Cardiac muscle cell (in vitro differentiated cells and primary cell): ENCODE results near the gene IRF4. TPM values are rescaled to one million over a fixed set of nuclear protein-coding genes. Genes with fewer than 3 reads are reported as not detected.

Experiments used
- DNase-seq, 2 donors: peaks; one replicate each; pipeline versions ENCODE4 v3.0.0 to v3.0.0-alpha.2; 2010 to 2017; ENCODE audit warnings: low read depth in 1 of 2, low spot score in 1 of 2
- H3K27ac ChIP-seq: fragments of 200-600 bp; sonication (generic); 2 replicates; pipeline ENCODE4 v1.5.1; 2016
- H3K27me3 ChIP-seq: fragments of 200-600 bp; sonication (generic); 2 replicates; pipeline ENCODE4 v1.6.0; 2016; ENCODE audit warnings: control low read depth
- H3K36me3 ChIP-seq: fragments of 200-600 bp; sonication (generic); 2 replicates; pipeline ENCODE4 v1.5.1; 2016; ENCODE audit warnings: control low read depth
- H3K4me1 ChIP-seq: fragments of 200-600 bp; sonication (generic); 2 replicates; pipeline ENCODE4 v1.8.1; 2017; ENCODE audit warnings: low read depth, mild to moderate bottlenecking, mixed run types
- H3K4me3 ChIP-seq: fragments of 200-600 bp; sonication (generic); 2 replicates; pipeline ENCODE4 v1.5.1; 2016; ENCODE audit warnings: mild to moderate bottlenecking
- H3K9me3 ChIP-seq: fragments of 200-600 bp; sonication (generic); 2 replicates; pipeline ENCODE4 v1.5.1; 2017; ENCODE audit warnings: low read depth, mild to moderate bottlenecking, control low read depth
- CTCF ChIP-seq: IDR thresholded peaks from 2 replicates; pipeline ENCODE4 v1.5.1; 2012; ENCODE audit warnings: low read depth, mild to moderate bottlenecking, low read length
- polyA plus RNA-seq: library from polyadenylated mRNA; unstranded; fragments of >200 nt; fragmentation: Nextera tagmentation; extraction: Ambion mirVana; gene quantifications from 2 replicates; pipeline ENCODE4 v1.2.1, GENCODE V29; 2016
- total RNA-seq: library from RNA; depleted of rRNA; stranded (reverse); fragments of >200 nt; gene quantifications from 2 replicates; pipeline ENCODE4 v1.2.3, GENCODE V29; 2016

Gene IRF4
- total and polyA plus RNA-seq, 2 experiments from 2014 or later, result not detected

- no peak for DNase-seq
- no peak for TF ChIP-seq CTCF
- Histone ChIP-seq H3K27me3 (peaks cover 85% of the 10 kb centered on the region), H3K4me3 (no peak overlapping the region), H3K27ac (no peak overlapping the region), H3K9me3 (no peaks in the 10 kb centered on the region), H3K4me1 (no peaks in the 10 kb centered on the region), H3K36me3 (no peaks in the 10 kb centered on the region)
Observed at GRCh38 chr6:385614-386013, 5.9 kb upstream of the IRF4 start.

GRCh38 chr6:386688-387266, 4.8 kb upstream of the IRF4 start:
- no peaks in the 10 kb centered on the region for H3K9me3 ChIP-seq
- TF ChIP-seq CTCF, result no peak
- no peak overlapping the region for H3K4me3 ChIP-seq
- no peaks in the 10 kb centered on the region for H3K36me3 ChIP-seq
- DNase-seq, result no peak
- no peaks in the 10 kb centered on the region for H3K4me1 ChIP-seq
- H3K27me3 ChIP-seq, result peaks cover 90% of the 10 kb centered on the region
- no peak overlapping the region for H3K27ac ChIP-seq

GRCh38 chr6:387293-387741, 4.2 kb upstream of the IRF4 start:
- peak in 1 of 2 donors; percentile 12 for DNase-seq
- Histone ChIP-seq H3K4me3 (no peak overlapping the region), H3K27me3 (peaks cover 93% of the 10 kb centered on the region), H3K27ac (no peak overlapping the region), H3K9me3 (no peaks in the 10 kb centered on the region), H3K36me3 (no peaks in the 10 kb centered on the region), H3K4me1 (no peaks in the 10 kb centered on the region)
- TF ChIP-seq CTCF, result no peak

- Histone ChIP-seq H3K36me3 (no peaks in the 10 kb centered on the region), H3K27me3 (peaks cover 98% of the 10 kb centered on the region)
- DNase-seq, result peak in 1 of 2 donors; percentile 27
Observed at GRCh38 chr6:388202-388903, 3.2 kb upstream of the IRF4 start.

GRCh38 chr6:389143-389542, 2.4 kb upstream of the IRF4 start:
- Histone ChIP-seq H3K9me3 (no peaks in the 10 kb centered on the region), H3K36me3 (no peaks in the 10 kb centered on the region), H3K4me3 (no peak overlapping the region), H3K27ac (no peak overlapping the region), H3K4me1 (no peaks in the 10 kb centered on the region), H3K27me3 (peaks cover 98% of the 10 kb centered on the region)
- no peak for TF ChIP-seq CTCF
- DNase-seq, result no peak

More at GRCh38 chr6:388202-388903, 3.2 kb upstream of the IRF4 start:
- TF ChIP-seq CTCF, result no peak
- H3K9me3 ChIP-seq, result no peaks in the 10 kb centered on the region
- no peak overlapping the region for H3K27ac ChIP-seq
- H3K4me3 ChIP-seq, result no peak overlapping the region
- no peaks in the 10 kb centered on the region for H3K4me1 ChIP-seq
